ENCODE data around the gene ANKRD40.
"Not testable (repeated sequence)": the region's sequence is repeated elsewhere in the genome, so short reads cannot be mapped to it uniquely, and the experiment has no call there.

Gene ANKRD40

DNA sequence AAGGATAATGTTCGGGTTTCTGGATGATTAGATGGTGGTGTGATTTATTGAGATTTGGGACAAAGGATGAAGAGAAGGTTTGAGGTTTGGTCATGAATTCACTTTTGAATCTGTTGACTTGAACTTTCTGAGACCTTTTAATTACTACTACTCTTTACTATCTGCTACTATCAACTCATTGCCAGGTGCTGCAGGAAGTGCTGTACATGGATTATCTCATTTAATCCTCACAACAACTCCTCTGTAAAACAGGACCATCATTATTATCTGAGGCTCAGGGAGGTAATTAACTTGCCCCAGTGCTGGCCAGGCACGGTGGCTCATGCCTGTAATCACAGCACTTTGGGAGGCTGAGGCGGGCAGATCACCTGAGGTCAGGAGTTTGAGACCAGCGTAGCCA, 2.9 kb upstream of the ANKRD40 start:
- DNase-seq, result no peak

DNA sequence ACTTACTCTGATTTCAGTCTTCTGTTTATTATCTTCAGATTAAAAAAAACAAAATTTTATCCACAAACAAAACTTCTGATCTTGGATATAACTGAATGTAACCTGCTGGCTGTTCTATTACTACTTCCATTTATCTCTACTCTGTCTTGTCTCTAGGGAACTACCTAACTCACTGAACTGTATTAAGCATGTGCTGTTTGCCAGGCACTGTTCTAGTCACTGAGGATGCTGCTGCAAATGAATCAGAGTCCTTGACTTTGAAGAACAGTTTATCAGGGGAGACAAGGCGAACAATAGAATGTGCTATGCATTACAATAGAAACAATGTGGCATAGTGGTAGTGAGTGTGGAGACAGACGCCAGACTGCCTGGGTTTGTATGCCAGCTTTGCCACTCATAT, 2.3 kb upstream of the ANKRD40 start:
- DNase-seq, result no peak

DNA sequence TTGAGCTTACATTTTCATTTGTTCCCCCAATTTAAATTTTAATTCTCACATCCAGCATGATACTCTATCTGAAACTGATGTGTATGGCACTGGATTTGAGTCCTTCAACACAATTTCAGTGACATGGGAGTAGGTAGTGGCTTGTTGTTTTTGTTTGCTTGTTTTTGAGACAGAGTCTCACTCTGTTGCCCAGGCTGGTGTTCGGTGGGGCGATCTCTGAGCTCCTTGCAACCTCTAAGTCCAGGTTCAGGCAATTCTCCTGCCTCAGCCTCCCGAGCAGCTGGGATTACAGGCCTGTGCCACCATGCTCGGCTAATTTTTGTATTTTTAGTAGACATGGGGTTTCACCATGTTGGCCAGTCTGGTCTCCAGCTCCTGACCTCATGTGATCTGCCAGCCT, 1.3 kb upstream of the ANKRD40 start:
- not testable (repeated sequence) for DNase-seq

DNA sequence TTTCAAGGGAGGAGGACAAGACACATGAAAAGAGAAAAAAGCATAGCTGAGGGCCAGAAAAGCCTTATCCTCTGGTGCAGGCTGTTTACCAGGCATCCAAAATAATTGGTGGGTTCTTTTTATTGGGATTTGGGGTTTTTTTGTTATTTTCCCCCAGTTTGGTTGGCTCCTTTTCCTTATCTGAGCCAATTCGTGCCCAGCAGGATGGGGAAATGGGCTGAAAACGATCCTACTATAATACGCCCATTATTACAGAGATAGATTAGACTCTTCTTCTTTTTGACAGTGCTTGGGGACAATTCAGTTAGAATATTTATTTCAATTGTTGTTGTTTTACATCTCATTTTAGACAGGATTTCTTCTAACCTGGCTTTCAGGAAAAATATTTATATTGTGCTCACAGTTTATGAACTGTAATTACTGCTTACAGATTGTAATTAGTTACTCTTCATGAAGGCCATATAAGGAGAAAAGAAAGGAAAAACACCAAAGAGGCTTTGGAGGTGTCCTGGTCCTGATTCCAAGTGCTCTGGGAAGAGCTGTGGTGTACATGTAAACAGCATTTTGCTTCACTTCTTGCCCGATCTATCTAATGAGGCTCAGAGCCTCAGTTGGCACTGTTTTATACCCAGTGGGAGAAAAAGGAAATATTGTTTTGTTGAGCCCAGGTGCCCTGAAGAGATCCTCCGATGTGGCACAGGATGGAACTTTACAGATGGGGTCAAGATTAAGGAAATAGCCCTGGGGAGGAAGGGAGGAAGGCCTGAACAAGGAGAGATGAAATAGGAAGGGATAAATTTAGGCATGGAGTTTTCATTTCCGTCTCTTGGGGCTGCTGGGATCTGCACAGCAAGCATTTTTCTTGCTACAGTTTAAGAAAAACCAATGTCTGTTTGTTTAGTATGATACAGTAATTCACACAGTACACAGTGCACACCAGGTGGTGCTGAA, 611 bp upstream of the ANKRD40 start:
- DNase-seq, result no peak

DNA sequence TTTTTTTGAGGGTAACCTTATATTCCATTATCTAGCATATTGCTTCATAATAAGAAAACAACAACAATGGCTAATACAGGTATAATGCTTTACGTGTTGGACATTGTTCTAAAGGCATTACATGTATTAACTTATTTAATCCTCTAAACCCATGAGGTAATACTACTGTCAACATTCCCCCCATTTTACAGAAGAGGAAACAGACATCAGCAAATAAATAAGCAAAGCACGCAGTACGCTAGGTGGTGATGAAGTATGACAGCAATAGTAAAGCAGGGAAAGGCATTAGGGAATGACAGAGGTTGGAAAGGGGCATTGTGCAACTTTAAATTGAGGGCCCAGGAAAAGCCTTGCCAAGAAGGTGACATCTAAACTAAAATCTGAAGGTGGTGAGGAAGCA, 4.6 kb downstream of the ANKRD40 start:
- DNase-seq, result no peak

DNA sequence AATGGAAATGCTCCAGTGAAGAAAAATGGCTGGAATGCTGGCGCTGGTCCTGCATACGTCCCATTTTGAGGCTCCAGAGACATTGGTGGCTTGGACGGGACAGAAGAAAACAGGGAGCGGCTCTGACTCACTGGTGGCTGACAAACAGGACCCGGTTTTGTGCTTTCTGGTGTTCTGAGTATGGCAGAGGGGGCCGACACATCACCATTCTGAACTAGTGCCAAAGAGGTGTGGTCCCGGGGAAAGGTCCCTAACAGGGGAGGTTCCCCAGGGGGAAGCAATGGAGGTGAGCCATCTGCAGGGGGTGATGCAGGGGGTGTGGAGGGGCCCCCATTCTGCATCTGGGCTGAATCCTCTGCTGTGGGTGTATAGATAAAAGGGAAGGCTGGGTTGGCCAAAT, 8.3 kb downstream of the ANKRD40 start:
- DNase-seq, result no peak

DNA sequence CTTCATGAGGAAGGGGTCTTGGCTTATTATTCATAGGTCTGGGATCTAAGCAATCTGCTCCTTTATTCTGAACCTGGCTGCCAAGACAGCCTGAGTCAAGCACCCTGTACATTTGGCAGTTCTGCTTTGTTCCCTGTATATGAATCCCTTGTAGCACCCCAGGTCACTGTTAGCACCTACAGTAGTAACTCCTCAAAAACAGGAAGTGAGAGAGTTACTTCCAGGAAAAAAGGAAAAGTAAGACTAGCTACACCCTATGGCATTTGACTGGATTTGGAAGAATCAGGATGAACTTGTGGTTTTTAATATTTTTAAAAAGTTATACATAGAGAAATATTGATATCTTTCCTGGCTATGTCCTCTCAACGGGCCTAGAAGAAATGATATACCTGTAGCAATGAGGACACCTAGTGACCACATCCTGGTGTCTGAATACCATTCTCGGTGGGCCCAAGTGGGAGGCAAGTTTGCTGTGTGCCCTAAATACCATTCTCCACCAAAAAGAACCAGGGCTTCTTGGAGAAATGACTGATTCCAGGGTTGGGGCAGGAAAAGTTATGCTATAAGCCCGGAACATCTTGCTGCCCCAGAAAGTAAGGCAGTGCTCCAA, 9.9 kb downstream of the ANKRD40 start:
- no peak for DNase-seq

DNA sequence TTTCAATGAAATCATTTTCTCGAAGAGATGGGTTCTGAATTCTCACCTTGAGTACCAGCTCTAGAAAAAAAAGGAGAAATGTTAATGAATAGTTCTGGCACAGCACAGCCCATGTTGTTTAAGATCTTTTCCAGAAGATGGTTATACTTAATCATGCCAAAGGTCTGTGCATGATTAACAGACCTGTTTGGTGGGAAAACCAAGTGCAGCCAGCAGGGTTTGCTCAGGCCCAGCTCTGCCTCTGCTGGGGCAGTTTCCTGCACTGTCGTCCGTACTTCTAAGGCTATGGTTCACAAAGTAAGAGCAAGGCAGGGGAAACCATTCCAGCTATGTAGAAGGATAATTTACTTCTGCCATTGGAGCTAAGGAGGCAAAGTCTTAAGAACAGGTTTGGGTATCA, 10.7 kb downstream of the ANKRD40 start:
- no peak for DNase-seq

DNA sequence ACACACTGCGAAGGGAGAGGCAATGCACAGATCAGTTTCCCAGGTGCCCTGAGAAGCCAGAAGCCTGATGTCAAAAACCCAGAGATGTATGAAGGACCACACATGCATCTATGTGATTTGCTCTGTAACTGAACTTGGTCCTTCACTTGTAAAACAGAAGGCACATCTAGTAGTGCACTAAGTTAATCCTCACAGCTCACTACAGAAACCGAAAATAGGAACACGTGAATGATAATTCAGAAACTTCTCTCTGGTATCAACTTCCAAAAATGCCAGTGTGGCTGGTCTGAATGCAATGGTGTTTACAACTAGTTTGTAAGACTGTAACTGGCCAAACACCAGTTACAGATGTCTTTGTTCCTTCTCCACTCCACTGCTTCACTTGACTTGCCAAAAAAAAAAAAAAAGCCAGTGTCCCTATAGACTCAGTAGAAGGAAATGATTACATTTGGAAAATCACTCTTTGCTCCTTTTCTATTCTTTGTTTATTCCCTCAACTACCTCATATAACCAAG, 11.3 kb downstream of the ANKRD40 start:
- DNase-seq, result no peak

DNA sequence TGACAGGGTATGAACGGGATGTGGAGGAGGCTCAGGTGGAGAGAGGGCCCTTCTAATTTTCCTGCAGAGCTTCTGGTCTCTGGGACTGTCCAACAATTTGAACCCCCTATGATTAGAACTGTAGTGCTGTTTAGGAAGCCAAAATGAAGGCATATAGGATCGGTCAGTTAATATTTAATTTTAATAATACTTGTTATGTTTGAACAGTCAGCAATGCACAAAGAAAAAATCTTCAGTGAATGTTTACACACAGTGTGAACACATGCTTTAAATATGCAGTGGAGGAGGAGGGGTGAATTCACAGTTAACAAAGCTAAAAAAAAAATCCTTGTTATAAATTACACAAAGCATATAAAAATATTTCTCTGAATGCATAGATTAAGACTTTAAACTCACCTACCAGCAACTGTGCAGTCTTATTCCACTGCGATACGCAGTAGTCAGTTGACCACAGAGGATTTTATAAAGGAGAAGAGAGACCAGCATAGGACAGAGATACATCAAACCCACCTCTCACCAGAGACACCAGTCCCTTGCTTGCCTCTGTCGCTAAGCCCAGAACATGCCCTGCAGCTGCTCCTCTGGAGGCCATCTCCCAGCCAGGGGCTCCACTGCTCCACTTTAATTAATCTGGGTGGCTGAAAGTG, 14.6 kb downstream of the ANKRD40 start:
- no peak for DNase-seq

DNA sequence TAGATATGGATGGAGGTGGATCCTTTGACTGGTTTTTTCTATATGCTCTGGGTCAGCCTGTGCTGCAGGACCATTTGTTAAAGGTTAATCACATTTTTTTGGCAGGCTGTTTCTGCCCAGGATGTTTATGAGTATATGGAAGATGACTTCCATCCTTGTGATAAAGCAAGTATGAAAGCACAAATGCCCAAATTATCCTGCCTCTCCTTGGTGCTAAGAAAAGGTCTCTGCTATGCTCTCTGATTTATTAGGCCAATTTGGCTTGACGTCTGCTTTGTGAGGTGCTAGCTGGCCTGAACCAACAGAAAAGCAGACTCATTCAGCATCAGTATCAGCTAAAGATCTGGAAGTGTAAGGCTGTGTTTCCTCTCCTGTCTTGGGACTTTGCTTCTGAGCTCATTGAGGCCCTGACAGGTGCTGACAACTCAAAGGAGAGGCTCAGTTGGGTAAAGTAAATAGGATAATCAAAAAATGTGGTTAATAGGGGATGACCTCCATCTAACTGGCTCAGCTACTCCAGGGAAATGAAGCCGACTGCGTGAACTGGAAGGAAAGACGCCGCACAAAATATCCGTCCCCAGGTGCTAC, 15.2 kb downstream of the ANKRD40 start:
- DNase-seq, result no peak

DNA sequence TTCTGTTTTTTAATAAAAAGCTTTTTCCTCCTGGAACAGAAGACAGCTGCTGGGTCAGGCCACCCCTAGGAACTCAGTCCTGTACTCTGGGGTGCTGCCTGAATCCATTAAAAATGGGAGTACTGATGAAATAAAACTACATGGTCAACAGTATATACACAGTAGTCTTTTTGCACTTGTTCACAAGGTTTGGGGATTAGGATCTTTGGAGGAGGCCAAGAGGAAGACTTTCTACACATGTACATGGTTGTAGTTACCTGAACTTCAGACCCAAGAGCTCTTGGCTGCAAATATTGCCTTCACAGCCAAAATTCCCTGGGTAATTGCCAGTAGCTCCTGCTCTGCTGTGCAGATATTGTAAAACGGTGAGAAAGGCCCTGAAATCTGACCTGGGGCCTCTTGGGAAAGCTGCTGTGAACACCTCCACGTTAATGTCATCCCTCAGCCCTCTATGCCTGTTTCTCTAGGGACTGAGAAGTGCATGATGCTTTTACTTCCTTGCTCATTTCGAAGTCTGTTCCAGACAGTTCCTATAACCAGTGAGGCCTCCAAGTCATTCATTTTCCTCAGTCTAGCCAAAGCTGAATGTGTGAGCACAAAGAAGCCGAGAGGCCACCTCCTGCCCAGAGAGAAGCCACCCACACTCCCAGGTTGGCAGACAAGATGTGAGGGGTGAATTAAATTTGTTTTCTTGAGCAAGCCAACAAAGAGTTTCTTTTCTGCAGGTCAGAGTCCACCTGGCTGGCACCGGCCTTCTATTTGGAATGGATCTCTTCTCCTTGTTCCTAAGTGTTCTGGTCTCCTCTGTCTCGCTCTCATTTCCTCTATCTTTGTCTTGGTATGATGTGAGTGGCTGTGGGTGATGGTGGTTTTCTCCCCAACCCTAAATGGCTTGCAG, 15.9 kb downstream of the ANKRD40 start:
- DNase-seq, result no peak

DNA sequence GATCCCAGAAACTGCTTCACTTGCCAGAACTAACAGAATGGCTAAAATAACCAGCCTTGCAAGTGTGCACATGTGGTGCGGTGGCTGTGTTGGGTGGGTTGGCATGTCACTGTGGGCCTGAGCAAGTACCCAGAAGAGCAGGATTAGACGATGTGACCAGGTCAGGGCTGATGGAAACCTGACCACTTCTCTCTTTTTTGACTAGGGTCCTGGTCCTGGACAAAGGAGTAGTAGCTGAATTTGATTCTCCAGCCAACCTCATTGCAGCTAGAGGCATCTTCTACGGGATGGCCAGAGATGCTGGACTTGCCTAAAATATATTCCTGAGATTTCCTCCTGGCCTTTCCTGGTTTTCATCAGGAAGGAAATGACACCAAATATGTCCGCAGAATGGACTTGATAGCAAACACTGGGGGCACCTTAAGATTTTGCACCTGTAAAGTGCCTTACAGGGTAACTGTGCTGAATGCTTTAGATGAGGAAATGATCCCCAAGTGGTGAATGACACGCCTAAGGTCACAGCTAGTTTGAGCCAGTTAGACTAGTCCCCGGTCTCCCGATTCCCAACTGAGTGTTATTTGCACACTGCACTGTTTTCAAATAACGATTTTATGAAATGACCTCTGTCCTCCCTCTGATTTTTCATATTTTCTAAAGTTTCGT, 16.7 kb downstream of the ANKRD40 start:
- no peak for DNase-seq

DNA sequence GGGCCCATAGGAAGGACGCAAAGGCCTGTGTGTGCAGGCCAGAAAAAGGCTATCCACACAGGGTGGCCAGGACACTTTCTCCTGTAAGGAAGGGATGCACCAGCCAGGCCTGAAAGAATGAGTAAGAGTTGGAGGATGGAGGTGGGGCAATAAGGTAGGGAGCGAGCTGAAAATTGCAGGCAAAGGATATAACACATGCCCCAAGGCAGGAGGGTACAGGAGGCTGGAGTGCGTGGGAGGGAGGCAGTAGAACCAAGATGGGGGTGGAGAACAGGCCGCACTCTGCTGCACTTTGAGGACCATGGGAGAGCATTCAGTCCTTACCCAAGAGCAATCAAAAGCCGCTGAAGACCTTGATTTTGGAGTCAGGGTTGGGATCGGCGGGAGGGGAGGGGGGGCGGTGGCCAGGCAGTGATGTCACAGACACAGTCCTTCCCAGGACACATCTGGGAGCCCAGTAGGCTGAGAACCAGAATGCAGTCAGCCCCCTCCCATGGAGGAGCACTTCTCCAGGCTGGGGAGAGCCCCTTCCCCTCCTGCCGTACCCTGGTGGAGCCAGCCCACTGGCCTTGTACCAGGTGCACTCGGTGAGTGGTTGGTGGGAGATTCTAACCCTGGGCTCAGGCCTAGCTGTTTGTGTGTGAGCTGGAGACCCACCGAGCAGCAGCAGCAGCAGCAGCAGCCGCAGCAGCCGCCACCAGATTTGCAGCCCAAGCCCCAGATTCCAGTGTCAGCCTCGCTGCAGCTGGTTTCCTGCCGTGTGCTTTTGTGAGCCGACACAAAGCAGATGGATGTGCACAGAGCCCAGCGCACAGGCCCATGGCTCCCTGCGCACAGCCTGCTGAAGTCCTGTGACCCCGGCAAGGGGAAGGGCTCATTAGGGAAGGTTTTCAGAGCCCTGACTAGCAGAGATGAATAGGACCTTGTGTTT, 17.5 kb downstream of the ANKRD40 start:
- DNase-seq, result no peak

DNA sequence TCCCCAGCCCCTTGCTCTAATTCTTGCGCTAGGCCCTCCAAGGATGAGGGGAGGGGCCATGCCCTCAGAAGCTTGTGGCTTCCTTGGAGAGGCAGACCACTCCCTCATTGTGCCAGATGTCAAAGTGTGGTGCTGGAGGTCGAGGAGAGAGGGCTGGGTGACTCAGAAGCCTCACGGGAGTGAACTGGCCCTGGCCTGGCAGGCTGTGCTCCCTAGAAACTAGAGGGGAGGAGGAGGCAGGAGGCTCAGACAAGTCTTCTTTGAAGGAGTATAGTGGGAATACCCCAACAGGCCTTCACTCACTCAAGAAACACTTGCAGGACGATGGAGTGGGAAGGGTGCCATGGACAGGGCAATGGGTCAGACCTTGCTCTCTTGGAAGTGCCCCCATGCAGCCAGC, 18.5 kb downstream of the ANKRD40 start:
- DNase-seq, result no peak

DNA sequence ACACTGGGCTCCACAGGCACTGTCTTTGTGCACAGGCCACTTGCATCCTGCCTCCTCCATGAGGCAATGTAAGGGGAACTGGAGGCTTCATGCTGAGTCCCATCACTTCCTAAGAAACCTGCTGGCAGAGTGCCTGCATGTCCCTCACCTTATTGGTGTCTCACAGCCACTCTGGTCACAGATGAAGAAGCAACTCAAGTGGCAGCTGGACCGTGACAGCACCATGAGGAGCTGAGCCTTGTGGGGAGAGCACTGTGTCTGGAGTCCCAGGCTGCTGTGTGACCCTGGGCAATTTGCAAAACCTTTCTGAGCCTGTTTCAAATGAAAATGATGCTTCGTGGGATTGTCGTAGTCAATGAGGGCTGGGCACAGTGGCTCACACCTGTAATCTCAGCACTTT, 19.5 kb downstream of the ANKRD40 start:
- DNase-seq, result no peak

DNA sequence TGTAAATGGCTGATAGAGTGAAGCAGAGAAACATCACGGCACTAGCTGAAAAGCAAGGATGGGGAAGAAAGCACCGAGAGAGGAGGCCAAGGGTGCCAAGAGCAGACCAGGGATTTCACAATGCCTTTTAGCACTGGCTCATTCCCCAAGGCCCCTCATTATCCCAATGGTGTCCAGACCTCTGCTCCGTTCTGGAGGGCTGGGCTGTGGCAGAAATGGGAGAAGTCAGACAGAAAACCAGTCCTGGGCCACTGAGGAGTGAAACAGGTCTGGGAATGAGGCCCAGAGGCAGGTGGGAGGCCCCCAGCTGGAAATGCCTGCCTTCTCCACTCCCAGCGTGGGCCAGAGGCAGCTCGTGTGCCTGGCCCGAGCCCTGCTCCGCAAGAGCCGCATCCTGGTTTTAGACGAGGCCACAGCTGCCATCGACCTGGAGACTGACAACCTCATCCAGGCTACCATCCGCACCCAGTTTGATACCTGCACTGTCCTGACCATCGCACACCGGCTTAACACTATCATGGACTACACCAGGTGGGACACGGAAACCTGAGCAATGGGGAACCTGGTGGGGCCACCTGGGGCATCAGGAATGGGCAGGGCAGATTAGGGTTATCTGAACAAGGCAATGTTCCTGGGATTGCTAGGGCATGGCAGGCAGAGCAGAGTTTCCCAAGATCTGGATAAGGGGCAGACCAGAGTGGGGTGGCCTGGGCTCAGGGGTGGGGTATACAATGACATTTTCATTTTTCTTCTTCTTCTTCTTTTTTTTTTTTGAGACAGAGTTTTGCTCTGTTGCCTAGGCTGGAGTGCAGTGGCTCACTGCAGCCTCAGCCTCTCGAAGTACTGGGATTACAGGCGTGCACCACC, 20.3 kb downstream of the ANKRD40 start:
- DNase-seq, result no peak

DNA sequence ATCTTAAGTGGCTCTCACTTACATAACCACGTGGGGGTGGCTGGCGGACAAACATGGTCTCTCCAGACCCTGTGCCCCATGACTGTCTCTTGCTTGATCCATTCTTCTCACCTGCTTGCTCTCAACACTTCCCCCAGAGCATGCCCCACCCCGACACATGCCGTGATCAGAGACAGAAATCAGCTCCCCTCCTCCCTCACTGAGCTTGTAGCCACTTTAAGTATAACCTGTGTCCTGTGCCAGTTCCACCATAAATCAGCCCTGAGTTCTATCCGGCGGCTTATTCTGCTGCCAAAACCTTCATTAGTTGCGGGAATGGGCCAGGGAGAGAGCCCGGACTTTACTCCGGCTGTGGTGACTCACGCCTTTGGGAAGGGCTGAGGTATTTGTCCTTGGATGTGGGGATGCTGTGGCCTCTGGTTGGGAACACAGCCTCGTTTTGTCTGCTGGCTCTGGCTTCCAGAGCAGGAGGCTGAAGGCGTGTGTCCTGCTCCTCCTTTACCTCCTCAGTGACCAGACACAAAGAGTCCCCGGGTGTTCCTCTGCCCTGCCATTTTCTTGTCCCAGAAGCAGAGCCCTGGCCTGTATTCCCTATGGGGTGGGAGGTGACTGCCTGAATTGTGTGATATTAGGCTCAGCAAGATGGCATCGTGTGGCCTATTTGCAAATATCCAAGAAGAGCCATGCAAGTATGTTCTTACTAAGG, 21.1 kb downstream of the ANKRD40 start:
- no peak for DNase-seq
